Fibroblast of lung (primary cell): Measurements from ENCODE around the gene RETN. TPM values are rescaled to one million over a fixed set of nuclear protein-coding genes. Genes with fewer than 3 reads are reported as not detected.

Experiments
- DNase-seq, 2 donors: peaks; one replicate each; pipeline versions ENCODE4 v3.0.0 to v3.0.0-alpha.2; 2010; ENCODE audit warnings: low read depth in 2 of 2
- H2AFZ ChIP-seq: 2 replicates; pipeline ENCODE4 v1.5.1; 2012; ENCODE audit warnings: low read length, control low read depth, inconsistent platforms
- H3K27ac ChIP-seq: 2 replicates; pipeline ENCODE4 v1.5.1; 2011; ENCODE audit warnings: low read length, control low read depth; ENCODE audit not compliant: insufficient read depth
- H3K27me3 ChIP-seq: 2 replicates; pipeline ENCODE4 v1.5.1; 2011; ENCODE audit warnings: mild to moderate bottlenecking, low read length; ENCODE audit not compliant: control insufficient read depth, insufficient read depth
- H3K36me3 ChIP-seq: 2 replicates; pipeline ENCODE4 v1.5.1; 2011; ENCODE audit warnings: low read length; ENCODE audit not compliant: control insufficient read depth, insufficient read depth
- H3K4me1 ChIP-seq: 2 replicates; pipeline ENCODE4 v1.5.1; 2011; ENCODE audit warnings: low read length; ENCODE audit not compliant: control insufficient read depth, insufficient read depth; ENCODE audit errors: extremely low read depth
- H3K4me2 ChIP-seq: 2 replicates; pipeline ENCODE4 v1.5.1; 2011; ENCODE audit warnings: low read length, control low read depth; ENCODE audit not compliant: insufficient read depth; ENCODE audit errors: extremely low read depth
- H3K4me3 ChIP-seq, 4 experiments: fragments of 200-600 bp in 1 of 4; sonication (generic) in 1 of 4; replicated peaks in 1 of 4; 2 replicates each; pipeline ENCODE4 v1.5.1; 2011 to 2016; ENCODE audit warnings: low read length in 4 of 4, low read depth in 3 of 4, mild to moderate bottlenecking in 3 of 4, control low read depth in 2 of 4, inconsistent platforms in 1 of 4, mixed read lengths in 1 of 4; ENCODE audit not compliant: insufficient read depth in 1 of 4; ENCODE audit errors: control extremely low read depth in 1 of 4
- H3K79me2 ChIP-seq: 2 replicates; pipeline ENCODE4 v1.5.1; 2012; ENCODE audit warnings: mild to moderate bottlenecking, low read length, inconsistent platforms; ENCODE audit not compliant: control insufficient read depth, insufficient read depth
- H3K9ac ChIP-seq: 2 replicates; pipeline ENCODE4 v1.5.1; 2011; ENCODE audit warnings: mild to moderate bottlenecking, low read length, control low read depth; ENCODE audit not compliant: insufficient read depth
- H3K9me3 ChIP-seq: 2 replicates; pipeline ENCODE4 v1.5.1; 2012; ENCODE audit warnings: low read depth, low read length; ENCODE audit not compliant: control insufficient read depth, insufficient read depth
- H4K20me1 ChIP-seq: 2 replicates; pipeline ENCODE4 v1.5.1; 2011; ENCODE audit warnings: low read length; ENCODE audit not compliant: control insufficient read depth, insufficient read depth; ENCODE audit errors: extremely low read depth
- CTCF ChIP-seq, 2 donors: IDR thresholded peaks in 1 of 2; conservative IDR thresholded peaks in 1 of 2; 1 replicate in 1 of 2; 2 replicates in 1 of 2; pipeline ENCODE4 v1.5.1; 2011 to 2012; ENCODE audit warnings: low read length in 2 of 2, control low read depth in 1 of 2, inconsistent platforms in 1 of 2, low read depth in 1 of 2, mild to moderate bottlenecking in 1 of 2
- EZH2 ChIP-seq: IDR thresholded peaks from 2 replicates; pipeline ENCODE4 v1.5.1; 2012; ENCODE audit warnings: low read length, control low read depth, mild to moderate bottlenecking; ENCODE audit errors: missing control alignments
- polyA plus RNA-seq, 2 donors: library from polyadenylated mRNA; depleted of rRNA in 1 of 2; stranded (reverse) in 1 of 2; unstranded in 1 of 2; fragments of >200 nt; gene quantifications; 2 replicates each; pipeline ENCODE4 v1.2.1, GENCODE V29; 2011 to 2012; ENCODE audit warnings: missing spikeins in 1 of 2
- total RNA-seq: library from RNA; depleted of rRNA; stranded (reverse); fragments of >200 nt; gene quantifications from 2 replicates; pipeline ENCODE4 v1.2.1, GENCODE V29; 2014

RETN gene
- total and polyA plus RNA-seq, 2 donors (not counting 1 experiment from before 2014, with no cell fraction given), result not detected

- H3K4me3 ChIP-seq, result no peak overlapping the region
- no peak overlapping the region for H3K27ac ChIP-seq
- H3K36me3 ChIP-seq, result no peaks in the 10 kb centered on the region
- no peak overlapping the region for H3K4me2 ChIP-seq
- no peak for DNase-seq
- peaks cover 2% of the 10 kb centered on the region for H3K27me3 ChIP-seq
- H2AFZ ChIP-seq, result no peak overlapping the region
- no peaks in the 10 kb centered on the region for H3K9me3 ChIP-seq
- no peaks in the 10 kb centered on the region for H3K4me1 ChIP-seq
- no peak overlapping the region for H3K9ac ChIP-seq
- H4K20me1 ChIP-seq, result no peaks in the 10 kb centered on the region
- peaks cover 5% of the 10 kb centered on the region for H3K79me2 ChIP-seq
- no peak for TF ChIP-seq CTCF (conservative IDR thresholded peaks at IDR 0.05 in 1 of 2, IDR thresholded peaks at IDR 0.05 in 1 of 2; ENCODE audit: low read depth in 1 of 2, low read length in 2 of 2)
- TF ChIP-seq EZH2, result no peak
Observed at GRCh38 chr19:7676376-7676775, 7.5 kb downstream of the RETN start.

DNA sequence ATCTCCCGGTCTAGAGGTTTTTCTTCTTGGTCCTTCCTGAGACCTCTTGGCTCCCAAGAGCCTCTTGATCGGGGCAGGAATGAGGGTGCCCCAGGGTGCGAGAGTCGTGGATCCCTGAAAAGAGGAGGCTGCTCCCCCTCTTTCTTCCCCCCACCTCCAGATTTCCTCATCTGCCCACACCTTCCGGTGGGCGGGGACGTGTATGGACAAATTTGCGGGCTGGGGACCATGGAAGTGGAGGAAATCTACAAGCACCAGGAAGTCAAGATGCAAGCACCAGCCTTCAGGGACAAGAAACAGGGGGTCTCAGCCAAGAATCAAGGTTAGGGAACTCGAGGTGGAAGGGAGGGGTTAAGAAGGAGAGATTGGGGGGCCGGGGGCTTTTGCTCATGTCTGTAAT is 8.0 kb downstream of the RETN start, which contains the start of gene MCEMP1:
Gene MCEMP1, plus strand, starts transcription at position 237 of the 400 bp plus-strand sequence. Its CDS starts 31 bp downstream, at position 268.
- Histone ChIP-seq H3K4me1 (no peaks in the 10 kb centered on the region), H3K79me2 (peaks cover 7% of the 10 kb centered on the region), H3K9ac (no peak within 1 kb of the TSS), H3K36me3 (no peaks in the 10 kb centered on the region), H3K27ac (no peak within 1 kb of the TSS), H2AFZ (no peak within 1 kb of the TSS), H3K4me3 (no peak within 1 kb of the TSS), H3K27me3 (peaks cover 2% of the 10 kb centered on the region), H3K9me3 (no peaks in the 10 kb centered on the region), H4K20me1 (no peaks in the 10 kb centered on the region), H3K4me2 (no peak within 1 kb of the TSS)
- DNase-seq, result no peak
- TF ChIP-seq EZH2, result no peak
- no peak for TF ChIP-seq CTCF (conservative IDR thresholded peaks at IDR 0.05 in 1 of 2, IDR thresholded peaks at IDR 0.05 in 1 of 2; ENCODE audit: low read depth in 1 of 2, low read length in 2 of 2)

- no peak overlapping the region for H3K4me2 ChIP-seq
- no peaks in the 10 kb centered on the region for H4K20me1 ChIP-seq
- H3K36me3 ChIP-seq, result peaks cover 4% of the 10 kb centered on the region
- H3K79me2 ChIP-seq, result peaks cover 7% of the 10 kb centered on the region
- H3K4me3 ChIP-seq, result no peak overlapping the region
- no peaks in the 10 kb centered on the region for H3K9me3 ChIP-seq
- no peak overlapping the region for H3K9ac ChIP-seq
- no peak for DNase-seq
- no peak overlapping the region for H2AFZ ChIP-seq
- no peak overlapping the region for H3K27ac ChIP-seq
- TF ChIP-seq CTCF (conservative IDR thresholded peaks at IDR 0.05 in 1 of 2, IDR thresholded peaks at IDR 0.05 in 1 of 2; ENCODE audit: low read depth in 1 of 2, low read length in 2 of 2) (no peak), EZH2 (no peak)
- no peaks in the 10 kb centered on the region for H3K4me1 ChIP-seq
- H3K27me3 ChIP-seq, result peaks cover 2% of the 10 kb centered on the region
Observed at GRCh38 chr19:7677669-7678311, 8.9 kb downstream of the RETN start.
